DOHH2 (cell line): Measurements from ENCODE around the gene TM2D3.

Experiments used
- H3F3A ChIP-seq: fragments of 200-600 bp; sonication (generic), shearing (Covaris generic); 2 replicates; pipeline ENCODE4 v1.6.0; 2016; ENCODE audit warnings: antibody characterized with exemption, mild to moderate bottlenecking; ENCODE audit not compliant: control insufficient read depth, insufficient read depth
- H3K27ac ChIP-seq: fragments of 200-600 bp; sonication (generic); 2 replicates; pipeline ENCODE4 v1.5.1; 2014; ENCODE audit warnings: low read depth, mild to moderate bottlenecking, low read length, moderate library complexity
- H3K27me3 ChIP-seq: fragments of 200-600 bp; sonication (generic); 2 replicates; pipeline ENCODE4 v1.6.1; 2014; ENCODE audit warnings: mild to moderate bottlenecking, low read length, mixed read lengths; ENCODE audit not compliant: control insufficient read depth
- H3K36me3 ChIP-seq: fragments of 200-600 bp; sonication (generic); 2 replicates; pipeline ENCODE4 v1.6.1; 2014; ENCODE audit warnings: mild to moderate bottlenecking, low read length, moderate library complexity, mixed read lengths; ENCODE audit not compliant: control insufficient read depth
- H3K4me1 ChIP-seq: fragments of 200-600 bp; sonication (generic); 2 replicates; pipeline ENCODE4 v1.6.1; 2014; ENCODE audit warnings: mild to moderate bottlenecking, low read length, mixed read lengths; ENCODE audit not compliant: control insufficient read depth
- H3K4me2 ChIP-seq: fragments of 200-600 bp; sonication (generic); 2 replicates; pipeline ENCODE4 v1.6.0; 2014; ENCODE audit warnings: mild to moderate bottlenecking, low read length, moderate library complexity
- H3K4me3 ChIP-seq: fragments of 200-600 bp; sonication (generic); 2 replicates; pipeline ENCODE4 v1.5.1; 2014; ENCODE audit warnings: mild to moderate bottlenecking, low read length, mixed read lengths
- H3K79me2 ChIP-seq: fragments of 200-600 bp; sonication (generic); 2 replicates; pipeline ENCODE4 v1.6.1; 2014; ENCODE audit warnings: mild to moderate bottlenecking, low read length, mixed read lengths; ENCODE audit not compliant: control insufficient read depth
- H3K9me2 ChIP-seq: fragments of 200-600 bp; sonication (generic); replicated peaks from 2 replicates; pipeline ENCODE4 v1.6.1; 2014; ENCODE audit warnings: mild to moderate bottlenecking, low read length, mixed read lengths; ENCODE audit not compliant: control insufficient read depth
- H3K9me3 ChIP-seq: fragments of 200-600 bp; sonication (generic); 2 replicates; pipeline ENCODE4 v1.6.1; 2014; ENCODE audit warnings: antibody characterized with exemption, low read length, mixed read lengths; ENCODE audit not compliant: control insufficient read depth, insufficient read depth
- H4K20me1 ChIP-seq: fragments of 200-600 bp; sonication (generic); 2 replicates; pipeline ENCODE4 v1.6.0; 2014; ENCODE audit warnings: low read depth, mild to moderate bottlenecking, antibody characterized with exemption, low read length, moderate library complexity; ENCODE audit not compliant: control insufficient read depth, insufficient read depth
- EZH2phosphoT487 ChIP-seq: fragments of 200-600 bp; sonication (generic); IDR thresholded peaks from 2 replicates; pipeline ENCODE4 v1.6.1; 2017; ENCODE audit warnings: borderline replicate concordance, mild to moderate bottlenecking, antibody characterized with exemption, low read length, moderate library complexity, mixed read lengths
- TF ChIP-seq, protein P1 (sequence below): fragments of 200-600 bp; sonication (generic); IDR thresholded peaks from one replicate; pipeline ENCODE4 v1.5.1; 2014; ENCODE audit warnings: antibody characterized with exemption, mild to moderate bottlenecking, low read depth, low read length; ENCODE audit not compliant: poor library complexity, severe bottlenecking

Gene TM2D3

DNA sequence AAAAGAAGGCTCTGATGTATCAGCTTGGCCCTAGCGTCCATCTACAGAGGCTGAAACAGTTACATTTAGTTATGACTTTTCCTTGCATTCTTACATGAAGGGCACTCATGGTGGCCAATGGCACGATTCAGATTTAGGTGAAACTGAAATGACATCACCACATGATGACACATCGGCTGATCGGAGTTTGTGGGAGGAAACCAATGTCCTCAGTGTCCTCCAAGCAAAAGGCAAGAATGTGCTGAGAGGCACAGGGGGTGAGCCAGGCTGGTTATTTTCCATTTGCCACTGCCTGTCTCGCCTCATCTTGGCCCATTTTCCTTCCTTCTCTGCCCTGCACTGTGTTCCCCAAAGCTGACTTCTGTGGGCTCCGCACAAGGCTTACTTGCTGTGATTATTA, 37.7 kb upstream of the TM2D3 start:
- Histone ChIP-seq H4K20me1 (no peaks in the 10 kb centered on the region), H3K4me3 (no peak overlapping the region), H3K9me3 (no peaks in the 10 kb centered on the region), H3K27me3 (no peaks in the 10 kb centered on the region), H3K79me2 (no peaks in the 10 kb centered on the region), H3K4me1 (peaks cover 10% of the 10 kb centered on the region), H3K36me3 (peaks cover 3% of the 10 kb centered on the region; the same call in 1 of the 2 replicates), H3F3A (no peaks in the 10 kb centered on the region), H3K27ac (no peak overlapping the region), H3K9me2 (no peaks in the 10 kb centered on the region), H3K4me2 (no peak overlapping the region)
- TF ChIP-seq EZH2phosphoT487 = no peak
- TF ChIP-seq, protein P1, sequence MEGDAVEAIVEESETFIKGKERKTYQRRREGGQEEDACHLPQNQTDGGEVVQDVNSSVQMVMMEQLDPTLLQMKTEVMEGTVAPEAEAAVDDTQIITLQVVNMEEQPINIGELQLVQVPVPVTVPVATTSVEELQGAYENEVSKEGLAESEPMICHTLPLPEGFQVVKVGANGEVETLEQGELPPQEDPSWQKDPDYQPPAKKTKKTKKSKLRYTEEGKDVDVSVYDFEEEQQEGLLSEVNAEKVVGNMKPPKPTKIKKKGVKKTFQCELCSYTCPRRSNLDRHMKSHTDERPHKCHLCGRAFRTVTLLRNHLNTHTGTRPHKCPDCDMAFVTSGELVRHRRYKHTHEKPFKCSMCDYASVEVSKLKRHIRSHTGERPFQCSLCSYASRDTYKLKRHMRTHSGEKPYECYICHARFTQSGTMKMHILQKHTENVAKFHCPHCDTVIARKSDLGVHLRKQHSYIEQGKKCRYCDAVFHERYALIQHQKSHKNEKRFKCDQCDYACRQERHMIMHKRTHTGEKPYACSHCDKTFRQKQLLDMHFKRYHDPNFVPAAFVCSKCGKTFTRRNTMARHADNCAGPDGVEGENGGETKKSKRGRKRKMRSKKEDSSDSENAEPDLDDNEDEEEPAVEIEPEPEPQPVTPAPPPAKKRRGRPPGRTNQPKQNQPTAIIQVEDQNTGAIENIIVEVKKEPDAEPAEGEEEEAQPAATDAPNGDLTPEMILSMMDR = no peak

DNA sequence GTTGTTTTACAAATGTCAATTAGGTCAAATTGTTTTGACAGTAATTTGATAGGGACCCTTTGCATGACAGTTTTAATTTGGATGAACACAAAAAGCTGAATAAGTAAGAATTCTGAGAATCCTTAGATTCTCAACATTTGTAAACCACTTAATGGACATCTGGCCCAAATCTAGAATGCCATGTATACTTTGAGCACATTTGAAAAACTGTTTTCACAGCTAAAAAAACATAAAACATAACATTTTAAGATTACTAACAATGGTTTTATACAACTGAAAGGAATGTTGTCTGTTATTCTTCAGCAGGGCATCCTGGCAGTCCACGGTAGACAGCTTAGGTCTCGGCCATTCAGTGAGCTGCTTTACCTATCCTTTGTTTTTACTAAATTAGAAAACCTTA, 34.5 kb upstream of the TM2D3 start:
- H3K4me2 ChIP-seq = no peak overlapping the region
- H3K27me3 ChIP-seq = no peaks in the 10 kb centered on the region
- H4K20me1 ChIP-seq = no peaks in the 10 kb centered on the region
- H3F3A ChIP-seq = no peaks in the 10 kb centered on the region
- H3K9me3 ChIP-seq = no peaks in the 10 kb centered on the region
- H3K4me3 ChIP-seq = no peak overlapping the region
- peaks cover 3% of the 10 kb centered on the region; the same call in 1 of the 2 replicates for H3K36me3 ChIP-seq
- no peaks in the 10 kb centered on the region for H3K4me1 ChIP-seq
- TF ChIP-seq, protein P1 = no peak
- no peak for TF ChIP-seq EZH2phosphoT487
- no peaks in the 10 kb centered on the region for H3K79me2 ChIP-seq
- no peaks in the 10 kb centered on the region for H3K9me2 ChIP-seq
- H3K27ac ChIP-seq = no peak overlapping the region

DNA sequence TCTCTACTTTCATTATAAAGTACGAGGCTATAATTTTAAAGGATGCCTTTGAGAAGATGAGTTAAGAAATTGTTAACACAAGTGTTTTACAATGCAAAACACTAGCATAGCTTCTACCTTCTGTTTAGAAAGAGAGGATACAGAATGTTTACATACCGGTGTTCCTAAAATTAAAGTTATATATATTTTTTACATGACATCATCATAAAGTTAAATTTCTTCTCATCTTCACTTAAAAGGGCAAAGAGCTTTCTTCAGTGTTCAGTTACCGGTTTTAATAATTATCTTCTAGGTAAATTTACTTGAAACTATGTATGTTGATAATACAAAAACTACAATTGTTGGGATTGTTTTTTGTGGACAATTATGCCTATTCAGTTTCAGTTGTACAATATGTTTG, 32.7 kb upstream of the TM2D3 start:
- Histone ChIP-seq H3K4me3 (no peak overlapping the region), H3K4me2 (no peak overlapping the region), H3F3A (no peaks in the 10 kb centered on the region), H3K9me2 (no peaks in the 10 kb centered on the region), H4K20me1 (no peaks in the 10 kb centered on the region), H3K4me1 (no peaks in the 10 kb centered on the region), H3K79me2 (no peaks in the 10 kb centered on the region), H3K27ac (no peak overlapping the region), H3K27me3 (no peaks in the 10 kb centered on the region), H3K36me3 (peaks cover 7% of the 10 kb centered on the region; the same call in 1 of the 2 replicates), H3K9me3 (no peaks in the 10 kb centered on the region)
- TF ChIP-seq, protein P1 = no peak
- TF ChIP-seq EZH2phosphoT487 = no peak
